Measurements from ENCODE around the gene HSF5.
A peak's percentile ranks its signal among the peaks of the same experiment; 100 is the strongest.

GRCh38 chr17:58417300-58418092 is 70.7 kb downstream of the HSF5 start, which contains the start of gene RNF43:
- TF ChIP-seq CTCF (IDR thresholded peaks at IDR 0.05) (peak; percentile 86), SREBF2 (IDR thresholded peaks at IDR 0.05) (no peak), CEBPB (IDR thresholded peaks at IDR 0.05) (peak in 1 of 2 experiments; percentile 54; a peak in 1 of 4 replicates), POLR2A (IDR thresholded peaks at IDR 0.05; ENCODE audit: low read length) (no peak), RNF2 (IDR thresholded peaks at IDR 0.05; ENCODE audit: borderline replicate concordance, low read depth) (no peak), JUN (IDR thresholded peaks at IDR 0.05) (peak; percentile 36 to 75; a peak in 2 of 5 replicates), CBX2 (IDR thresholded peaks at IDR 0.05; ENCODE audit: borderline replicate concordance, low read depth) (no peak), ATOH8 (CRISPR knock-in tag; IDR thresholded peaks at IDR 0.05; ENCODE audit: low read depth) (no peak), RFX5 (IDR thresholded peaks at IDR 0.05) (no peak), USF2 (IDR thresholded peaks at IDR 0.05) (no peak)

Data from A549 (cell line).